Measurements from ENCODE around the gene C1QTNF5. TPM values are rescaled to one million over a fixed set of nuclear protein-coding genes. Genes with fewer than 3 reads are reported as not detected.
A peak's percentile ranks its signal among the peaks of the same experiment; 100 is the strongest.

Gene C1QTNF5
- total and polyA plus RNA-seq, 2 donors from 2014 or later, result 40.4 to 42.8 TPM

- Histone ChIP-seq H3K27ac (ENCODE audit: low read depth in 2 of 2, low read length in 2 of 2) (peak overlapping the region; percentile 89 to 92), H3K4me1 (ENCODE audit: control insufficient read depth in 2 of 3, insufficient read depth in 2 of 3, low read depth in 1 of 3, low read length in 3 of 3) (peaks cover 0 to 42% (median 26%) of the 10 kb centered on the region in 3 donors), H3K4me3 (ENCODE audit: low read length in 3 of 3) (peak overlapping the region in 1 of 3 donors; percentile 42), H3K27me3 (ENCODE audit: control insufficient read depth, insufficient read depth, low read length) (no peaks in the 10 kb centered on the region), H3K9me3 (ENCODE audit: control insufficient read depth in 2 of 3, insufficient read depth in 1 of 3, low read length in 3 of 3) (no peaks in the 10 kb centered on the region), H3K36me3 (ENCODE audit: control insufficient read depth in 2 of 3, insufficient read depth in 3 of 3, low read length in 3 of 3) (no peaks in the 10 kb centered on the region), H3K9ac (ENCODE audit: low read length in 3 of 3) (peak overlapping the region in 1 of 3 donors; percentile 66)
- intact Hi-C loops (cut with DNase I), result no loop called here
- DNase-seq (peak in 2 of 5 donors; percentile 54 to 73), FAIRE-seq (no peak)
- no peak for TF ChIP-seq CTCF (IDR thresholded peaks at IDR 0.05; ENCODE audit: borderline replicate concordance, extremely low read depth, insufficient read depth)
Measured at GRCh38 chr11:119376197-119376847, 35.6 kb upstream of the C1QTNF5 start.

- H3K9ac ChIP-seq (ENCODE audit: low read length in 3 of 3), result peak overlapping the region in 1 of 3 donors; percentile 66
- H3K36me3 ChIP-seq (ENCODE audit: control insufficient read depth in 2 of 3, insufficient read depth in 3 of 3, low read length in 3 of 3), result no peaks in the 10 kb centered on the region
- H3K9me3 ChIP-seq (ENCODE audit: control insufficient read depth in 2 of 3, insufficient read depth in 1 of 3, low read length in 3 of 3), result no peaks in the 10 kb centered on the region
- TF ChIP-seq CTCF (IDR thresholded peaks at IDR 0.05; ENCODE audit: borderline replicate concordance, extremely low read depth, insufficient read depth), result no peak
- peak overlapping the region in 1 of 3 donors; percentile 42 for H3K4me3 ChIP-seq (ENCODE audit: low read length in 3 of 3)
- intact Hi-C loops (cut with DNase I), result no loop called here
- FAIRE-seq, result no peak
- H3K27me3 ChIP-seq (ENCODE audit: control insufficient read depth, insufficient read depth, low read length), result no peaks in the 10 kb centered on the region
- peak overlapping the region; percentile 89 to 92 for H3K27ac ChIP-seq (ENCODE audit: low read depth in 2 of 2, low read length in 2 of 2)
- DNase-seq, result peak in 3 of 5 donors; percentile 52 to 93 (median 56)
- H3K4me1 ChIP-seq (ENCODE audit: control insufficient read depth in 2 of 3, insufficient read depth in 2 of 3, low read depth in 1 of 3, low read length in 3 of 3), result peaks cover 0 to 43% (median 33%) of the 10 kb centered on the region in 3 donors
Measured at GRCh38 chr11:119375337-119376196, 34.9 kb upstream of the C1QTNF5 start.

- Histone ChIP-seq H3K36me3 (ENCODE audit: control insufficient read depth in 2 of 3, insufficient read depth in 3 of 3, low read length in 3 of 3) (no peaks in the 10 kb centered on the region), H3K27me3 (ENCODE audit: control insufficient read depth, insufficient read depth, low read length) (no peaks in the 10 kb centered on the region), H3K27ac (ENCODE audit: low read depth in 2 of 2, low read length in 2 of 2) (peak overlapping the region; percentile 73 to 77), H3K4me3 (ENCODE audit: low read length in 3 of 3) (peak overlapping the region in 1 of 3 donors; percentile 13), H3K4me1 (ENCODE audit: control insufficient read depth in 2 of 3, insufficient read depth in 2 of 3, low read depth in 1 of 3, low read length in 3 of 3) (peaks cover 0 to 48% (median 39%) of the 10 kb centered on the region in 3 donors), H3K9ac (ENCODE audit: low read length in 3 of 3) (peak overlapping the region in 1 of 3 donors; percentile 53), H3K9me3 (ENCODE audit: control insufficient read depth in 2 of 3, insufficient read depth in 1 of 3, low read length in 3 of 3) (no peaks in the 10 kb centered on the region)
- peak in 1 of 5 donors; percentile 65 for DNase-seq
- intact Hi-C loops (cut with DNase I), result no loop called here
- TF ChIP-seq CTCF (IDR thresholded peaks at IDR 0.05; ENCODE audit: borderline replicate concordance, extremely low read depth, insufficient read depth), result no peak
- no peak for FAIRE-seq
Measured at GRCh38 chr11:119374632-119375336, 34.1 kb upstream of the C1QTNF5 start.
